Naive thymus-derived CD8-positive, alpha-beta T cell (primary cell): ENCODE measurements around the gene SLK. TPM values are rescaled to one million over a fixed set of nuclear protein-coding genes. Genes with fewer than 3 reads are reported as not detected.

Experiments used
- ATAC-seq, 2 donors: fragments of 150-1000 bp; cut with Tn5 transposase in 1 of 2; sonication (Bioruptor Pico), chemical (Tn5 transposase) in 1 of 2; 1 replicate in 1 of 2; 2 replicates in 1 of 2; pipeline ENCODE4 v1.10.0; 2021; ENCODE audit warnings: mild to moderate bottlenecking in 2 of 2, moderate library complexity in 2 of 2
- POLR2A ChIA-PET: fragments of 350-600 bp; sonication (Branson Sonifier 250); formaldehyde crosslinking; loops from one replicate; lab custom pipeline; 2021; ENCODE audit warnings: antibody characterized with exemption; lab: Charles Lee
- DNase-seq, 10 donors: peaks; one replicate each; pipeline versions ENCODE4 v3.0.0 to v3.0.0-alpha.2; 2020 to 2022
- H3K27ac Mint-ChIP-seq, 10 donors: one replicate each; pipeline ENCODE4 v1.8.0; 2020 to 2022; ENCODE audit warnings: mild to moderate bottlenecking in 10 of 10, mixed read lengths in 10 of 10, moderate library complexity in 4 of 10, inconsistent platforms in 1 of 10
- H3K27me3 Mint-ChIP-seq, 5 donors: one replicate each; pipeline ENCODE4 v1.8.0; 2021 to 2022; ENCODE audit warnings: mixed read lengths in 5 of 5
- H3K36me3 Mint-ChIP-seq, 3 donors: one replicate each; pipeline ENCODE4 v1.8.0; 2020 to 2022; ENCODE audit warnings: mixed read lengths in 3 of 3, mild to moderate bottlenecking in 2 of 3, inconsistent platforms in 1 of 3
- H3K4me1 Mint-ChIP-seq, 4 donors: one replicate each; pipeline ENCODE4 v1.8.0; 2021 to 2022; ENCODE audit warnings: mixed read lengths in 4 of 4
- H3K4me3 Mint-ChIP-seq, 10 donors: one replicate each; pipeline ENCODE4 v1.8.0; 2020 to 2022; ENCODE audit warnings: mild to moderate bottlenecking in 10 of 10, mixed read lengths in 10 of 10, moderate library complexity in 6 of 10, inconsistent platforms in 1 of 10
- H3K9me3 Mint-ChIP-seq, 9 donors: one replicate each; pipeline ENCODE4 v1.8.0; 2020 to 2022; ENCODE audit warnings: mixed read lengths in 9 of 9, mild to moderate bottlenecking in 3 of 9, inconsistent platforms in 1 of 9, moderate library complexity in 1 of 9
- polyA plus RNA-seq, 3 donors: library from polyadenylated mRNA; unstranded; fragments of 300-500 nt; fragmentation: Illumina TruSeq; gene quantifications; one replicate each; pipeline ENCODE4 v1.2.3, GENCODE V29; 2021
- total RNA-seq, 8 experiments: library from RNA in 2 of 8; stranded (reverse) in 2 of 8; gene quantifications; one replicate each; pipeline ENCODE4 v1.2.3 and lab custom pipeline; 2021 to 2026

SLK gene
- total and polyA plus RNA-seq, 5 experiments from 2014 or later, result 5.0 to 36.6 (median 12.7) TPM

GRCh38 chr10:103949728-103950127, 17.2 kb upstream of the SLK start:
- no peak overlapping the region for H3K4me3 Mint-ChIP-seq
- no peak overlapping the region for H3K27ac Mint-ChIP-seq
- POLR2A ChIA-PET, result interaction anchor here (0.5 kb wide), 1 partner anchor 25 kb away, joined by 6 read pairs; no protein-coding TSS in a partner anchor
- H3K36me3 Mint-ChIP-seq, result peaks cover 0 to 5% (median 3%) of the 10 kb centered on the region in 3 donors
- DNase-seq (no peak), ATAC-seq (no peak)
- H3K4me1 Mint-ChIP-seq, result peaks cover 5 to 8% (median 7%) of the 10 kb centered on the region in 4 donors
- H3K27me3 Mint-ChIP-seq, result no peaks in the 10 kb centered on the region
- peaks cover 0 to 4% (median 0%) of the 10 kb centered on the region in 9 donors for H3K9me3 Mint-ChIP-seq

DNA sequence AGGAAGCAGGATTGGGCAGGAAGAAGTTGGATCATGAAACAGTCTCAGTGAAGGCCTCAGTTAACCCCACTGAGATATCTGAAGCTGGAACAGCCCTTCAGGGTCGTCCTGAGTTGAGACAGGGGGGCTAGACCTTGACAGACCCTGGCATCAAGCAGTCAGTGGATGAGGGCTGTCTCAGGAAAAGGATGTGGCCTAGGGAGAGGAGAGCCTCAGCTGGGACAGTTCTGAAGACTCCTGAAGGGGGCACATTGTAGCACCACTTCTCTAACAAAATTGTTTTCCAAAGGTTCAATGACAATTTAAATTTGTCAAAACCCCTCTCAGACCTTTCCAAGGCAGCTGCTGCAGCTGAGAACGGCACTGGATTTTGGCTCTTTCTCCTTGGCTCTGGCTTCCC, 15.8 kb upstream of the SLK start:
- H3K36me3 Mint-ChIP-seq, result peaks cover 0 to 10% (median 3%) of the 10 kb centered on the region in 3 donors
- peaks cover 0 to 4% (median 0%) of the 10 kb centered on the region in 9 donors for H3K9me3 Mint-ChIP-seq
- POLR2A ChIA-PET, result interaction anchor here (0.5 kb wide), 1 partner anchor 40 kb away, joined by 4 read pairs; no protein-coding TSS in a partner anchor
- DNase-seq (no peak), ATAC-seq (no peak)
- H3K27ac Mint-ChIP-seq, result peak overlapping the region in 1 of 10 donors; percentile 67
- H3K4me1 Mint-ChIP-seq, result peaks cover 5 to 8% (median 7%) of the 10 kb centered on the region in 4 donors
- H3K27me3 Mint-ChIP-seq, result peaks cover 0 to 2% (median 0%) of the 10 kb centered on the region in 5 donors
- no peak overlapping the region for H3K4me3 Mint-ChIP-seq

DNA sequence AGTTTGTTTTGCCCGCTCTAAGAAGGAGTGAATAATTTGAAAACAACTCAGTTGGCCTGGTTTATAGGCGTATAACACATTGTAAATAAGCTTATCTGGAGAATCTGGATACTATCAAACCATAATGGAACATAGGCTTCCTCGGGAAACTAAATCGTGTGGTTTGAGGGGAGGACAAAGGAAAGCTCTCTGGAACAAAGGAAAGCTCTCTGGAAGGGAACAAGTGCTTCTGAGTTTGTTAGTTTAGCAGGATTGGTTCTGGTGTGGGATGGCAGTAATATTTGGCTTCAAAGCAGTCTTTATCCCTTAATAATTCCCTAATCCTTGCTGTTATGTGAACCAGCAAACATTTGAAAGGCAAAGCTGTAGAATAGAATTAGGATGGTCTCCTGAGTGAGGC, 15.0 kb upstream of the SLK start:
- POLR2A ChIA-PET, result interaction anchor here (0.5 to 0.6 kb wide), 2 partner anchors 41 to 177 kb away, joined by 3 to 4 read pairs; no protein-coding TSS in a partner anchor
- H3K4me1 Mint-ChIP-seq, result peaks cover 5 to 8% (median 7%) of the 10 kb centered on the region in 4 donors

DNA sequence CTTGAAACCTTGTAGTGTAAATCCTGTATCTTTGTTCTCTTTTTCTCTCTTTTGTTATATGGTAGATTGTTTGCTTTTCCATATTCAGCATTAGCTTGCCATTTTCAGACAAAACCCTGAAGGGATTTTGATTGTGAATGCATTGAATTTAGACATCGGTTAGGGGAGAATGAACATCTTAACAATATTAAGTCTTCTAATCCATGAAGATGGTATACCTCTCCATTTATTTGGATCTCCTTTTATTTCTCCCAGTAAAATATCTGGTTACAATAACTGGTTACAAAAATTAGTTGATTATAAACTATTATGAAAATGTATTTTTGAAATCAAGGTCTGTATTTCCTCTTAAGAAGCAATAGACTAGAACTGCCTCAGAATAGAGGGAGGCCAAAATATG, 12.4 kb upstream of the SLK start:
- H3K9me3 Mint-ChIP-seq, result peaks cover 0 to 4% (median 0%) of the 10 kb centered on the region in 9 donors
- peaks cover 0 to 2% (median 1%) of the 10 kb centered on the region in 4 donors for H3K4me1 Mint-ChIP-seq
- ATAC-seq (no peak), DNase-seq (no peak)
- H3K27ac Mint-ChIP-seq, result no peak overlapping the region
- peaks cover 0 to 10% (median 3%) of the 10 kb centered on the region in 3 donors for H3K36me3 Mint-ChIP-seq
- peaks cover 0 to 2% (median 0%) of the 10 kb centered on the region in 5 donors for H3K27me3 Mint-ChIP-seq
- H3K4me3 Mint-ChIP-seq, result no peak overlapping the region
- POLR2A ChIA-PET, result no interaction called here

More for the DNA sequence above, 15.0 kb upstream of the SLK start:
- H3K9me3 Mint-ChIP-seq, result peaks cover 0 to 4% (median 0%) of the 10 kb centered on the region in 9 donors
- H3K27ac Mint-ChIP-seq, result no peak overlapping the region
- ATAC-seq, result no peak
- H3K4me3 Mint-ChIP-seq, result no peak overlapping the region
- H3K36me3 Mint-ChIP-seq, result peaks cover 0 to 10% (median 3%) of the 10 kb centered on the region in 3 donors
- DNase-seq, result no peak
- peaks cover 0 to 2% (median 0%) of the 10 kb centered on the region in 5 donors for H3K27me3 Mint-ChIP-seq

GRCh38 chr10:103958996-103959395, 7.9 kb upstream of the SLK start:
- DNase-seq (no peak), ATAC-seq (no peak)
- POLR2A ChIA-PET, result no interaction called here
- no peaks in the 10 kb centered on the region for H3K4me1 Mint-ChIP-seq
- H3K27ac Mint-ChIP-seq, result no peak overlapping the region
- H3K4me3 Mint-ChIP-seq, result no peak overlapping the region
- H3K9me3 Mint-ChIP-seq, result peaks cover 0 to 4% (median 0%) of the 10 kb centered on the region in 9 donors
- H3K27me3 Mint-ChIP-seq, result peaks cover 0 to 2% (median 0%) of the 10 kb centered on the region in 5 donors
- peaks cover 0 to 10% (median 3%) of the 10 kb centered on the region in 3 donors for H3K36me3 Mint-ChIP-seq

GRCh38 chr10:103960103-103960502, 6.8 kb upstream of the SLK start:
- Mint-ChIP-seq H3K9me3 (no peaks in the 10 kb centered on the region), H3K36me3 (peaks cover 0 to 3% (median 0%) of the 10 kb centered on the region in 3 donors), H3K4me1 (peaks cover 0 to 2% (median 0%) of the 10 kb centered on the region in 4 donors), H3K4me3 (no peak overlapping the region), H3K27me3 (peaks cover 0 to 2% (median 0%) of the 10 kb centered on the region in 5 donors), H3K27ac (no peak overlapping the region)
- POLR2A ChIA-PET, result no interaction called here
- DNase-seq (no peak), ATAC-seq (no peak)

GRCh38 chr10:103967448-103968071, 620 bp downstream of the SLK start:
- Mint-ChIP-seq H3K9me3 (no peaks in the 10 kb centered on the region), H3K27me3 (no peaks in the 10 kb centered on the region), H3K4me1 (peaks cover 13 to 52% (median 49%) of the 10 kb centered on the region in 4 donors), H3K4me3 (peak overlapping the region; percentile 84 to 100 (median 98)), H3K27ac (peak overlapping the region; percentile 85 to 98 (median 92)), H3K36me3 (peaks cover 0 to 5% (median 4%) of the 10 kb centered on the region in 3 donors)
- peak in 5 of 10 donors; percentile 22 to 33 (median 28) for DNase-seq
- ATAC-seq, result peak; percentile 32 to 45
- POLR2A ChIA-PET, result interaction anchor here (0.7 to 2.6 kb wide), 10 partner anchors 10 to 1301 kb away, joined by 3 to 21 read pairs (median 5); partner anchors contain the start of genes SFR1 and STN1

DNA sequence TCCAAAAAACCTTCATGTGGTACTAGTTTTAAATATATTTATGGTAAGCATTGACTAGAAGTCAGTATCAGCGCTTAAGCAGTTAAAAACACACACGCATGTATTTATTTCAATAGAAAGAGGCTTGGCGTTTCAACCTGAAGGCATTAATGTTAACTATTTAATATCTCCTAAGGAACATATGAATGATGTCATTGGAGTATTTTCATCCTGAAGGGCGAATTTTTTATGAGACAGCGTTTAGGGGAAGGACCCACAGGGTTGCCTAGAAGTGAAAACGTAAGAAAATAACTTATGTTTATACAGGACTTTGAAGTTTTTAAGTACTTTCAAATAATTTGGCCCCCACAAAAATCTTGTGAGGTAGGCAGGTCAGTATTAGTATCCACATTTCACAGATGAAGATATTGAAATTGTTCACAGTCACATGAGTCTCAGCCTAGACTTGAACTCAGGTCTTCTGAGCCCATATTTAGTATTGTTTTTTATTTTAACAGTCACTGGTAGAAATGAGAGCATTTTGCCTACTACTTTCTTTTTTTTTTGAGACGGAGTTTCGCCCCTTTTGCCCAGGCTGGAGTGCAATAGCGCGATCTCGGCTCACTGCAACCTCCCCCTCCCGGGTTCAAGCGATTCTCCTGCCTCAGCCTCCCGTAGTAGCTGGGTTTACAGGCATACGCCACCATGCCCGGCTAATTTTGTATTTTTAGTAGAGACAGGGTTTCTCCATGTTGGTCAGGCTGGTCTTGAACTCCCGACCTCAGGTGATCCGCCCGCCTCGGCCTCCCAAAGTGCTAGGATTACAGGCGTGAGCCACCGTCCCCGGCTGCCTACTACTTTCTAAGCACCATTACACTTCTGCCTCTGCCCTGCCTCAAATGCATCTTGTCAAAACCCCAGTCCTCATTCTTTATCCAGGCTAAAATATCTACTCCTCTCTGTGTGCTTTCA, 1.8 kb downstream of the SLK start:
- DNase-seq (peak in 1 of 10 donors; percentile 2), ATAC-seq (no peak)
- peak overlapping the region; percentile 84 to 100 (median 98) for H3K4me3 Mint-ChIP-seq
- H3K27ac Mint-ChIP-seq, result peak overlapping the region; percentile 77 to 98 (median 90)
- no peaks in the 10 kb centered on the region for H3K9me3 Mint-ChIP-seq
- POLR2A ChIA-PET, result interaction anchor here (0.6 to 2.6 kb wide), 10 partner anchors 15 to 1303 kb away, joined by 3 to 21 read pairs (median 6); partner anchors contain the start of genes SFR1 and STN1
- no peaks in the 10 kb centered on the region for H3K27me3 Mint-ChIP-seq
- H3K36me3 Mint-ChIP-seq, result peaks cover 0 to 5% (median 4%) of the 10 kb centered on the region in 3 donors
- H3K4me1 Mint-ChIP-seq, result peaks cover 16 to 63% (median 60%) of the 10 kb centered on the region in 4 donors

- no peak for ATAC-seq
- peaks cover 4 to 5% (median 4%) of the 10 kb centered on the region in 3 donors for H3K36me3 Mint-ChIP-seq
- peaks cover 18 to 68% (median 63%) of the 10 kb centered on the region in 4 donors for H3K4me1 Mint-ChIP-seq
- no peak for DNase-seq
- H3K27me3 Mint-ChIP-seq, result no peaks in the 10 kb centered on the region
- peak overlapping the region; percentile 4 to 98 (median 84) for H3K27ac Mint-ChIP-seq
- H3K4me3 Mint-ChIP-seq, result peak overlapping the region; percentile 84 to 100 (median 98)
- POLR2A ChIA-PET, result interaction anchor here (0.6 to 2.1 kb wide), 3 partner anchors 58 to 152 kb away, joined by 3 to 7 read pairs (median 5); partner anchors contain the start of gene SFR1
- no peaks in the 10 kb centered on the region for H3K9me3 Mint-ChIP-seq
Observed at GRCh38 chr10:103969436-103969835, 2.5 kb downstream of the SLK start.

DNA sequence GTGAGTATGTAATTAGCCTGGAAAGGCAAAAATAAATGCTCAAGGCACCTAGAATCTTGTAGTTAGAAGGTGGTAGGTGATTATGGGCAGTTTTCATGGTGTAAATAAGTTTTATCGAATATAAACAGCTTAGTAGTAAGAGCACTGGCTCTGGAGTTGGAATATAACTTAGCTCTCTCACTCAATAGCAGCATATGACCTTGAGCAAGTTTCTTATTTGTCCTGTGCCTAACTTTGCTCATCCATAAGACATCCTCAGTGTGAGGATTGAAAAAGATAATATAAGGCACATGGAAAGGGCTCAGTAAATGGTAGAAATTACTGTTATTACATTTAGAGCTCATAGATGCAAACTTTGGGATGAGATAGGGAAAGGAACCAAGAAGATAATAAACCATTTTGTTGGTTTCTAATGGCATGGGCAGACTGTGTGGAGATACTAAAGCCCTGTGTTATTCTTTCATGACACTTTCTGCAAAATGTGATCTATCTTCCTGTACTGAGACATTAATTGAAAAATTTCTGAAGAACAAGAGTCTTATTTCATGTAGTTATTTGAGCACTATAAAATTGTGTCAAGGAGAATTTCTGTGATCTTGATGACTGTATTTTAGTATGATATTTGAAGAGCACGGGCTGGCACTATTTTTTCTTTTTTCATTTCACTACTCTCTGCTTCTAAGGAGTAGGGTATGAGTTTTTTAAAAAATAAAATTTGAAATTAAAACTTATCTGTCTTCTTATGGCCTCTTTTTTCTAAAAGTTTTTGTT, 3.1 kb downstream of the SLK start:
- DNase-seq, result no peak
- peaks cover 5 to 7% (median 6%) of the 10 kb centered on the region in 3 donors for H3K36me3 Mint-ChIP-seq
- H3K4me3 Mint-ChIP-seq, result peak overlapping the region; percentile 84 to 100 (median 98)
- POLR2A ChIA-PET, result interaction anchor here (1.3 to 2.1 kb wide), 2 partner anchors 59 to 152 kb away, joined by 5 to 7 read pairs; partner anchors contain the start of gene SFR1
- peaks cover 0 to 2% (median 0%) of the 10 kb centered on the region in 9 donors for H3K9me3 Mint-ChIP-seq
- peaks cover 21 to 73% (median 66%) of the 10 kb centered on the region in 4 donors for H3K4me1 Mint-ChIP-seq
- H3K27ac Mint-ChIP-seq, result peak overlapping the region in 9 of 10 donors; percentile 4 to 98 (median 77)
- no peak for ATAC-seq
- no peaks in the 10 kb centered on the region for H3K27me3 Mint-ChIP-seq

DNA sequence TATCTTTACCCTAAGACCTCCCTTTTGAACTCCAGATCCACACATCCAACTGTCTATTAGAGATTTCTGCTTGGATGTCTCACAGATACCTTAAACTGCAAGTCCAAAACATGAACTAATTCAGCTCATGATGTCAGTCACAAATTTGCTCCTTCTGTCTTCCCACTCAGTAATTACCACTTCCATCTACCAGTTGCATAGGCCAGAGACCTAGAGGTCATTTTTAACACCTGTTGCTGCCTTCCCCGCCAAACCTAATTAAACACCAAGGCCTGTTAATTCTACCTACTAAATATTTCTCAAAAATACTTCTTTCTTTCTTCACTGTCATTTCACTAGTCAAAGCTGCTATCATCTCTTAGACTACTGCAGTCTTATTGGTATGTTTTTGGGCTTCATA, 8.2 kb downstream of the SLK start:
- H3K4me3 Mint-ChIP-seq, result peak overlapping the region in 7 of 10 donors; percentile 1 to 55 (median 20)
- POLR2A ChIA-PET, result no interaction called here
- ATAC-seq, result no peak
- peaks cover 0 to 3% (median 0%) of the 10 kb centered on the region in 9 donors for H3K9me3 Mint-ChIP-seq
- peak overlapping the region in 8 of 10 donors; percentile 11 to 82 (median 32) for H3K27ac Mint-ChIP-seq
- no peaks in the 10 kb centered on the region for H3K27me3 Mint-ChIP-seq
- DNase-seq, result no peak
- peaks cover 13 to 63% (median 56%) of the 10 kb centered on the region in 4 donors for H3K4me1 Mint-ChIP-seq
- peaks cover 0 to 9% (median 8%) of the 10 kb centered on the region in 3 donors for H3K36me3 Mint-ChIP-seq
